Effector CD8-positive, alpha-beta T cell (primary cell): Measurements from ENCODE around the gene C2CD3.
"Not testable (repeated sequence)": the region's sequence is repeated elsewhere in the genome, so short reads cannot be mapped to it uniquely, and the experiment has no call there.

Experiments used
- DNase-seq: peaks from one replicate; lab custom pipeline; 2025; lab: John Stamatoyannopoulos, UW

C2CD3 gene

DNA sequence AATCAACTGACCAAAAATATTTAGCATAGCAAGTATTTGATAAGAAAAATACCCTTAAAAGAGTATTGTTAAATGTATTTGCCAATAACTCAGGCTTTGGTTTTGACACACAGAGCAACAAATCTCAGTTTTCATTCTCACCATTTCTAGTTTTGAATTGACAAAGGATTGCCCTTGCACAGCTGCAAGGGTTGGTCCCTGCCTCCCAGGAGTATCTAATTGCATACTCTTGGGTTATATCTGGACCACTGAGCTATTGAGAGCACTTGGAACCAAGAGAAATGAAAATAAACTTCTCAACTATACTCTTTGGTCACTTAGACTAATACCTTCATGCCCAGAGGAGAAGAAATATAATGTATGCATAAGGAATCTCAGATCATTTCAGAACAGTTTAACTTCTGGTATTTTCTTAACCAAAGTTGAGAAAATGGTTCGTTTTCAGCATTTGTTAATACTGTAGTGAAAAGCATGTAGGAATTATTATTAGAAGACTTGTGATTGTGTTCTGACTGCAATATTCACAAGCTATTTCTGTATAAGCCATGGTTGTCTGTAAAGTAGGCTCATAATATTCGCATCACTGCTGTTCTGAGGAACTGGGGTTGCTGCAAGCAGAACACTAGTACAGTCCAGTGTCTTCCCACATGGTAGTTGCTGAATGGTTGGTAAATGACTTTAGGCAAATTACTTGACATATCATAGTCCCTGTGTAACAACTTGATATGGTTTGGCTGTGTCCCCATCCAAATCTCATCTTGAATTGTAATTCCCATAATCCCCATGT lies 7.9 kb downstream of the C2CD3 start:
- no peak for DNase-seq

DNA sequence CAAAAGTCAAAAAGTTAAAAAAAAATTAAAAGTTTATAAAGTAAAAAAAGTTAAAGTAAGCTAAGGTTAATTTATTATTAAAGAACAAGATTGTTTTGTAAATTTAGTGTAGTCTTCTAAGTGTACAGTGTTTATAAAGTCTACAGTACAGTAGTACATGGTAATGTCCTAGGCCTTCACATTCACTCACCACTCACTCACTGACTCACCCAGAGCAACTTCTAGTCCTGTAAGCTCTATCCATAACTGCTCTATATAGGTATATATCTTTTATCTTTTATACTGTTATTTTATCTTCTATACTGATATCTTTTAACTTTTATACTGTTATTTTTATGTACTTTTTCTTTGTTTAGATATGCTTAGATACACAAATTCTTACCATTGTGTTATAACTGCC lies 11.2 kb downstream of the C2CD3 start:
- no peak for DNase-seq

DNA sequence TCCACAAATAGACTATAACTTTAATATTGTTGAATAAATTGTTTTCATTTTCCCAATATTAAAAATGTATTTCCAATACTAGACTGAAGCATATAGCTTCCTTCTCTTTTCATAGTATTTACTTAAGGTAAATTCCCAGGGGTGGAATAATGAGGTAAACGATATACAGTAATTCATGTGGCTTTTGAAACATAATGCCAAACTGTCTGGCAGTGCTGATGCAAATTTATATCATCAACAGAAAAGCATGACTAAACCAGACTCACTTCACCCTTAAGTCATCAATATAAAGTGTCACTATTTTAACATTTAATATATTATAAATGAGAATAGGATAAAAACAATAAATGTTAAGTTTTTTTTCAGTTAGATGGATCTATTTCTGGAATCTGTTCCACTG lies 13.6 kb downstream of the C2CD3 start:
- DNase-seq = no peak

DNA sequence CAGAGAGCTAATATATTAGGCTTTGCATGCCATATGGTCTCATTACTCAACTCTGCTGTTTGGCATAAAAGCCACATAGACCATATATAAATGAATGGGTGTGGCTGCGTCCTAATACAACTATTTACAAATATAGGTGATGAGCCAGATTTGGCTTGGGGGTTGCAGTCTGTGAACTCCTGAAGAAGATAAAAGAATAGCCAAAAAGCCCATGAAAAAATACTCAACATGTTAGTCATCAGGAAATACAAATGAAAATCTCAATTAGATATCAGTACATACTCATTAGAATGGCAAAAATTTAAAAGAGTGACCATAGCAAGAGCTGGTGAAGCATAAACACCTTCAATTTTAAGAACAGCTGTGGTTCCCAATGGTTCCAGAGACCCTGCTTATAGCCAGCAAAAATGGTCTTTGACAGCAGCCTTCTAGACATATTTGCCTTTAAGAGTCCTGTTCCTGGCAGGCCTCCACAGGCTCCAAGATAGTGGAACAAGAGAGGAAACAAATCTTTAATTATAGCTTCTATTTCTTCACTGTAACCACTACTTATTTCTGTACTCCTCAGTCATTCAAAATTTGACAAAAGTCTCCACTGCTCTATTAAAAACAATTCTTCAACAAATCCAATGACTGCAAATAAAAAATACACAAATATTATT lies 16.1 kb downstream of the C2CD3 start:
- no peak for DNase-seq

DNA sequence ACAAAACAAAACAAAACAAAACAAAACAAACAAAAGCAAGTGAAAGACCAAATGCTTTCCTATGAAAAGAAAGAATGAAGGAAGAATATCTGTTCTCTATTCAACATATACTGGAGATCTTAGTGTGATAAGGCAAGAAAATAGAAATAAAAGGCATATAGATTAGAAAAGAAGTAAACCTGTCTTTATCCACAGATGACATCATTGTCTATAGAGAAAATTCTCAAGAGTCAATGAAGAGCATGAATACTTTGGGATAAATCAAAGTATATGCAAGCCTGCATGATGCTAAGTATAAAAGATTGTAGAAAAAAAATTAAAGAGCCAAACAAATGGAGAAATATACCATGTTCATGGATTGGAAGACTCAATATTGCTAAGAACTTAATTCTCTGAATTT lies 17.6 kb downstream of the C2CD3 start:
- DNase-seq = no peak

DNA sequence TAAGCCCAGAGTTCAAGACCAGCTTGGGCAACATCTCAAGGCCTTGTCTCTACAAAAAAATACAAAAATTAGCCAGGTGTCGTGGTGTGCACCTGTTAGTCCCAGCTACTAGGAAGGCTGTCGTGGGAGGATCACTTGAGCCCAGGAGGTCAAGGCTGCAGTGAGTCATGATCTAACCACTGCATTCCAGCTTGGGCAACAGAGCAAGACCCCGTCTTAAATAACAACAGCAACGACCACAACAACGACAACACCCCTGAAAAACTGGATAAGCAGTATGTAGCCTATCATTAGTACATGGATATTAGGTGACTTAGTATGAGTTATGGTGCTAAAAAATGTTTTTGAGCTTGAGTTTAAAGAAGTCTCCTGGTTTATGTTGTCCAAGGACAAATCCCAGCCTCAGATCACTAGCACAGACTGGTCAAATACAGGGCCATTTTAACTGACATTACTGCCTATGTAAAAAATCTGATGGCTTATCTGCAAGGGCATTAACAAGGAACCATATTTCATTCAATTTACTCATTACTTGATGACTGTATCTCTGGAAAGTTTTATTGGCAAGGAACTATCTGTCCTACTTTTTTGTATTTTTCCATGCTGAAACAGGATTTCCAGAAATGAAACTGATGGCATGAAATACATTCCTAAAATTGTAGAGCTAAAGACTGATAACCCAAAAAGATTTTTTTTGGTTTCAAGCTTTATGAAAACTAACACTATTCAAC lies 23.4 kb downstream of the C2CD3 start:
- DNase-seq = no peak

DNA sequence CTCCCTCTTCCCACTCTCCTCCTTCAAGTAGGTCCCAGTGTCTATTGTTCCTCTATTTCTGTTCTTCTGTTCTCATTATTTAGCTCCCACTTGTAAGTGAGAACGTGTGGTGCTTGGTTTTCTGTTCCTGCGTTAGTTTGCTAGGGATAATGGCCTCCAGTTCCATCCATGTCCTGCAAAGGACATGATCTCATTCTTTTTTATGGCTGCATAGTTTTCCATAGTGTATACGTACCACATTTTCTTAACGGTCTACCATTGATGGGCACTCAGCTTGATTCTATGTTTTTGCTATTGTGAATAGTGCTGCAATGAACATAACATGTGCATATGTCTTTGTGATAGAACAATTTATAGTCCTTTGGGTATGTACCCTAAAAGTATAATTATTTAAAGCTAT lies 26.2 kb downstream of the C2CD3 start:
- no peak for DNase-seq

DNA sequence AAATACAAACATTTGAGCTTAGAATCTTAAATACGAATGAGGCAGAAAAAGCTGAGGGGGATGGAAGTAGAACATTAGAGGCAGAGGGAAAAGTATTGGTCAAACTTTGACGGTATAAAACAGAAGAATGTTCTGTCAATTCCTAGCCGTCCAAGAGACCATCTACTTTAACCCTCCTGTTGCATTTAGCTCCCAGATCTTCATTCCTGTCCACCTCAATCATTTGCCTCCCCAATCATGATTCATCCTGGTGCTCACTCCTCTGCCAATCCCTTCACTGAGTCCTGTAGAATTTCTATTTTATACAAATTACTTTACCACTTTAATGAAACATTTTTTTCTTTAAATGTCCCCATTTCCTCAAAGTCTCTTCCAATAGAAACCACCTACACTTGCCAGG lies 28.2 kb downstream of the C2CD3 start:
- no peak for DNase-seq

DNA sequence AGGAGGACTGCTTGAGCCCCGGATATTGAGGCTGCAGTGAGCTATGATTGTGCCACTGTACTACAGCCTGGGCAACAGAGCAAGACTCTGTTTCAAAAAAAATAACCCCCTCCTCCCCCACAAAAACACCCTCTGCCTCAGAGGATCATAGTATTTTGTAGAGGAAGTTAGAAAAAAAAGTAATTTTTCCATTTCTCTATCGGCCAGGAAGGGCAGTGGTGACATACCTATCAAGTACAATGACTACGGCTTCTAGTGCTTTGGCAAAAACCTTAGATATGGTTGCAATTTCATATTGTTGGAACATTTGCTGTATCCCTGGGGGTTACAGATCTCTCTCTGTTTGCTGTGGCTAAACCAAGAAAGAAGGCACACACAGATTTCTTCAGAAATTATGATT lies 28.9 kb downstream of the C2CD3 start:
- DNase-seq = no peak

DNA sequence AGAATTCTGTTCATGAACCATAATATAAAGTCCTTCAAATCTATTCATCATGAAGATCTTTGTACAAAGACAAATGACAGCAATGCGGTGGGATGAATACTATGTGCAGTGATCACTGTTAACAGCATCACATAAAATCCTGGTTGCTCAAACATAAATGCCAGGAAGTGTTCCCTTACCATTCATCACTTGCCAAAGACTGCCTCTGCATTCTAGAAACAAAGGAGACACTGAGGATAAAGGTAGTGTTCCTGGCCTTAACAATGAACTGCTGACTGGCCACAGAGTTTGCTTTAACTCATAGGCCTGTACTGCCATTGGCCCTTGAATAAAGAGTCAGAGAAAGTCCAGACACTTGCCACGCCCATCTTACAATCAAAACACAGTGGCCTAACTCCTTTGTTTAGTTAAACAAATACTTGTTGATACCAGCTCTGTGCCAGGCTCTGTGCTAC lies 29.5 kb downstream of the C2CD3 start:
- DNase-seq = no peak

DNA sequence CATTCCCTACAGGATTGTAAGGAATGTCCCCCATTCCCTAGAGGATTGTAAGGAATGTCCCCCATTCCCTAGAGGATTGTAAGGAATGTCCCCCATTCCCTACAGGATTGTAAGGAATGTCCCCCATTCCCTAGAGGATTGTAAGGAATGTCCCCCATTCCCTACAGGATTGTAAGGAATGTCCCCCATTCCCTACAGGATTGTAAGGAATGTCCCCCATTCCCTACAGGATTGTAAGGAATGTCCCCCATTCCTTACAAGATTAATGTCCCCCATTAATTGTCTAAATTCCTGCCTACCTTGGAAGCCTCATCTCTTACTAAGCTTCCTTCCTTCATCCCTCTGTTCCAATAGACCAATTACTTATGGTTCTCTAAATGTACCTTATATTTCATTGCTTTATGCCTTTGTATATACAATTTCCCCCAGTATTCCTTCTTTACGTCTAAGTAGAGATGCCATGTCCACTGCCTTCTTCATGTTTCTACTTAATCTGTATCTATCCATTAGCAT lies 30.8 kb downstream of the C2CD3 start:
- DNase-seq = not testable (repeated sequence)

DNA sequence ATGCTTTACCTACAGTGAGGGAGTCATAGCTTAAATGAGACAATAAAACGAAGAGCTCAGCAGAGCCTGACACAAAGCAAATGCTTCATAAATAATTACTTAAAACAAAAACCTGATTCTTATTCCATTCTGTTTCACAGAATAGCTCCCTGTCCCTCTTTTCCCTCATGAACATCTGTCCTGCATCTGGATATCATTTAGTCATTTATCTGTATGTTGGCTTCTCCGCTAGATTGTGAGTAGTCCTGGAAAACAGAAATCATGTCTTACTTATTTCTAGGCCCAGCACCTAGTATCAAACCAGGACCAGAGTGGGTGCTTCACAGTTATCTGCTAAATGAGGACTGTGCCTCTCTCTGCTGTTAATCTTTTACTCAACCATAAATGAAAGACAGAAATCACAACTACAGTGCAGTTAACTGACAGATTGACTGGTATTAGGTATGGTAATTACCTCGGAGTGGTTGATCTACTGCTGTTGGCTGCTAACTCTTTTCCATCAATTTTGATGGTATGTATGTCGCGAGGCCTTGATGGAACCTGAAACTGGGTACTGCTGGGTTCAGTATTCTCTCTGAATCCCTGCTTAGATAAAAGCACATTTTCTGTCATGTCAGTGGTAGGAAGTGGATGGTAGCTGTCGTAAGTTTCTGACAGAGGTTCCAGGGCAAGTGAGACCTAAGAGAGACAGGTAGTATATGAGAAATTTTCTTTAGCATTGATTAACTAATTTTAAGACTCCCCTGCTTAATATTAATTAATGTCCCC lies 31.5 kb downstream of the C2CD3 start:
- DNase-seq = no peak

DNA sequence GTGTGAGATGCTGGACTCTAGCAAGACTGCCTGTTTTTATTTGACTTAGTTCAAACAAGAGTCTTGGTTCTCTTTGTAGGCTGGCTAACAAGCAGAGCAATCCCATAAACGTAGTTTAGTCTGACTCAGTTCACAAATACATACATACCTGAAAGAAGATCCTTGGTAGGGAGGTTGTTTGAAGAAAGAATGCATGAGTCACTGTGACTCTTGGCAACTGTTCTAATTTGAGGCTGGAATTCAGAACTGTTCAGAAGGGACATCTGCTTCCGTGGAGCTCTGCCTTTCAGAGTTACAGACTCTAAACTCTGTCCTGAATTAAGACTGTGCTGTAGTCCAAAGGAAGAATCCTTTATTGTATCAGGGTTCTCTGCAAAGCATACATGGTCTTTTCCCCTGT lies 32.2 kb downstream of the C2CD3 start:
- DNase-seq = no peak

DNA sequence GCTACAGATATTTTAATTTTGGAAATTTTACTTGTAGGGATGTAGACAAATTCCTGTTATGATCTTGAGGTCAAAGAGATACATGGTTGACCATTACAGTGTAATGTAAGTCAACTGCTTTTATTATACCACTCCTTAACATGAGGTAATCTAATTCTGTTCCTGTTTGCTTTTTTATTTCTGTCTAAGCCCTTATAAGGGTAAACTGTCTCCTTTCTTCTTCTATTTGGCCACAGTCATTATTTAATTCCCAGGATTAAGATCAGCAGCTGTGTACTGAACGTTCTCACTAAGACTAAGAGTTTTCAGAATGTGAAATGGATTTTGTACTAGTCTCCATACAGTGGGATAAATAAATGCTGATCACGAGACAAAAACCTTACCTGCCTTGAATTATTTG lies 32.8 kb downstream of the C2CD3 start:
- DNase-seq = no peak

DNA sequence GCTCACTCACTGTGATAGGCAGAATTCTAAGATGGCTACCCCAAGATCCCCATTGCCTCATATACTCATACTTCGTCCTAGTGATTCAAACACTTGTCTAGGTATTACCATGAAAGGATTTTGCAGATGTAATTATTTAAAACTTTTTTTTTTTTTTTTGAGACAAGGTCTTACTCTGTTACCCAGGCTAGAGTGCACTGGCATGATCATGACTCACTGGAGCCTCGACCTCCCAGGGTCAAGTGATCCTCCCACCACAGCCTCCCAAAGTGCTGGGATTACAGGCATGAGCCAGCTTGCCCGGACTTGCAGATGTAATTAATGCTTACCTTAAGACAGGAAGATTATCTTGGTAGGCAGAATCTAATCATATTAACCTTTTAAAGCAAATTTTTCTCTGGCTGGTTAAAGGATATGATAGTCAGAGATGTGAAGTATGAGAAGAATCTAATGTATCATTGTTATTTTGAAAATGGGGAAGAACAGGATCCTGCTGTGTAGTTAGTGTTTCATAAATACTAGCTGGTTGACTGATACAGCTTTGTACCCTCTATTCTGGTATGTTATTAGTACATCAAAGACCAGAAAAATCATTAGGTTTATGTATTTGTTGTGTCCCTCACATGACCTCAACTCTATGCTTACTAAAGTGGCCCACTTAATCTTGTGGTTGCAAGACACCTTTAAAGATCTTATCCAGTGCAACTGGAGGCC lies 35.5 kb downstream of the C2CD3 start:
- no peak for DNase-seq

DNA sequence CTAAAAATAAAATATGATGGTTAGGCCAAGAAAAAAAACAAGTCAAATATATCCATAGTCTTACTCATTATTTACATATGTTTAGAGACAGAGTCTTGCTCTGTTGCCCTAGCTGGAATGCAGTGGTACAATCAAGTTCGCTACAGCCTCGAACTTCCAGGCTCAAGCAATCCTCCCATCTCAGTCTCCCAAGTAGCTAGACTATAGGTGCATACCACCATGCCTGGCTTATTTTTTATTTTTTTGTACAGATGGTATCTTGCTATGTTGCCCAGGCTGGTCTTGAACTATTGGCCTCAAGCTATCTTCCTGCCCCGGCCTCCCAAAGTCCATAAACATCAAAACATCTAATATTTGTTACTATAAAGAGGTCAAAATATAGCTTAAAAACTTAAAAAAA lies 36.1 kb downstream of the C2CD3 start:
- no peak for DNase-seq

DNA sequence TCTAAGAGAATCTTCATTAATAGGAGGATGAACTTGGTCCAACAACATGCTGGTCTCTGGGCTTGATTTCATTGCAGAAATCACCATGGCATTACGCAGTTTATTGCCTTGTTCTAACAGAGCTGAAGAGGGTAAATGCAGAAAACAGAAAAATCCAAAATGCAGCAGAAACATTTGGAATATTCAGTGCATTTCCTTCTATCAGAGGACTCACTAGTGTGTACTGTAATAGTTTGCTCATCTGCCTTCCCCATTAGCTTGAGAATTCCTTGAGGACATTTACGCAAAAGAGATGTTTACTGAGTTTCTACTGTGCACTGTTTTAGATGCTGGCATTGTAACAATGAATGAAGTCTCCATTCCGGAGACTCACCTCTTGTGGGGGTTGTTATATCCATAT lies 37.4 kb downstream of the C2CD3 start:
- DNase-seq = no peak

DNA sequence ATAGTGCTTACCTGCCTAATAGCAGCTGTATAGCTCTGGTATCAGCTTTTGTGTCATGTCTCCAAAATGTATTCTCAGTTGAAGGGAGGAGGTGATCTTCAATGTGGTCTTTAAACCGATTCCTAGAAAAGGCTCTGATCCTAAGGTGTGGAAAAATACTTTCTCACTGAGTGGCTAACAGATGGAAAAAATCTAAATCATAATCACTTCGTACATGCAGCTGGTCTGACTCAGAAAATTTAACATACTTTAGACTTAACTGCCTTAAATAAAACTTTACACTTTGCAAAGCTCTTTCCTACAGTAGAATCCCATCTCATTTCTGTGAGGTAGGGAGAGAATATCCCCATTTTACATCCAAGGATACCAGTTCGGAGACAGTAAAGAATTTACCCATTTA lies 38.0 kb downstream of the C2CD3 start:
- no peak for DNase-seq

DNA sequence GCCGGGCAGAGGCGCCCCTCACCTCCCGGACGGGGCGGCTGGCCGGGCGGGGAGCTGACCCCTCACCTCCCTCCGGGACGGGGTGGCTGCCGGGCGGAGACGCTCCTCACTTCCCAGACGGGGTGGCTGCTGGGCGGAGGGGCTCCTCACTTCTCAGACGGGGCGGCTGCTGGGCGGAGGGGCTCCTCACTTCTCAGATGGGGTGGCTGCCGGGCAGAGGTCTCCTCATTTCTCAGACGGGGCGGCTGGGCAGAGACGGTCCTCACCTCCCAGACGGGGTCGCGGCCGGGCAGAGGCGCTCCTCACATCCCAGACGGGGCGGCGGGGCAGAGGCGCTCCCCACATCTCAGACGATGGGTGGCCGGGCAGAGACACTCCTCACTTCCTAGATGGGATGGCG lies 41.7 kb downstream of the C2CD3 start:
- DNase-seq = not testable (repeated sequence)

DNA sequence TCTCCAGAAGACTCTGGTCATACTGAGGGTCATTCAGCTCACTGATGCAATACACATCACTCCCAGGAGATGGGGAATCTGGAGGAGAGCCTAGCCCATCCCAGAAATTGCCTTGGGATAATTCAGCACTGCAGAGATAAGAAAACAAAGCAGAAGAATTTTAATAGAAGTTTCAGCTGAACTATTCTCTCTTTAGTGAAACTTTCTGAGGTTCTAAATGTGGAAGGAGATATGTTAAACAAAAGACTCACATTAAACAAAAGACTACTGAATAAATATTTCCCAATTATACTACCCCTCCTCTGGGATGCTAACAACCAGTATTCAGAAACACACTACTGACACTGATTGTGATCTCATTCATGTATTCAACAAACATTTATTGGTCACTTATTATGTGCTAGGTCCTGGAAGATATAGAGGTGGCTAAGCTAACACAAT lies 47.8 kb downstream of the C2CD3 start:
- DNase-seq = no peak

DNA sequence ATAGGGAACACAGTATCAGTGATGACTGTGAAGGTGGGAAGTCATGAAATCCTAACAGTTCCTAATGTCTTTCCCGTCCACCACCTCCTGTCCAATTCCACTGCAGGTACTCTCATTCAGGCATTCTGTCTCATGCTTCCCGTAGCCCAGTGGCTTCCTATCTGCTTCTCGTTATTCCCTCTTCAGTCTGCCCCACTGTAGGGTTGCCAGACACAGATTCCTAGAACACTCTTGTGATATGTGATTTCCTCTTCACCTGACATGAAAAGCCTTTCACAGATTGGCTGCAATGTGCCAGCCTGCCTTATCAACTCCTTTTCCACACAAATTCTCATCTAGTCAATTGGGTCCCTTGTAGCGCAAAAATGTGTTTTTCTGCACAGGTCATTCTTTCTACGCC lies 49.0 kb downstream of the C2CD3 start:
- DNase-seq = no peak
